HCT116 (cell line): ENCODE data around the gene PPAT.

Experiments
- CEBPB ChIP-seq: IDR thresholded peaks from 2 replicates; pipeline ENCODE4 v1.6.1; 2012; ENCODE audit warnings: low read depth
- EGR1 ChIP-seq: IDR thresholded peaks from 2 replicates; pipeline ENCODE4 v1.6.1; 2012; ENCODE audit warnings: low read depth
- EZH2 ChIP-seq: fragments of 200-600 bp; sonication (generic); IDR thresholded peaks from 2 replicates; pipeline ENCODE4 v1.6.1; 2017; ENCODE audit warnings: antibody characterized with exemption, mixed run types
- MAX ChIP-seq: IDR thresholded peaks from 2 replicates; pipeline ENCODE4 v1.6.1; 2012
- POLR2A ChIP-seq: IDR thresholded peaks from 2 replicates; pipeline ENCODE4 v1.7.0; 2011; ENCODE audit warnings: borderline replicate concordance; ENCODE audit not compliant: insufficient read depth, insufficient read length; ENCODE audit errors: extremely low read depth
- POLR2AphosphoS5 ChIP-seq: IDR thresholded peaks from 2 replicates; pipeline ENCODE4 v1.6.1; 2011; ENCODE audit warnings: mild to moderate bottlenecking, low read depth, low read length, moderate library complexity
- YY1 ChIP-seq: IDR thresholded peaks from 2 replicates; pipeline ENCODE4 v1.6.1; 2011; ENCODE audit warnings: low read length, low read depth, moderate library complexity, mild to moderate bottlenecking; ENCODE audit not compliant: insufficient replicate concordance; ENCODE audit errors: extremely low read depth
- ZFX ChIP-seq: fragments of 450-650 bp; IDR thresholded peaks from 2 replicates; pipeline ENCODE4 v1.6.1; 2017
- ZNF274 ChIP-seq: fragments of 200-500 bp; sonication (Bioruptor generic); IDR thresholded peaks from 2 replicates; pipeline ENCODE4 v1.6.1; 2014; ENCODE audit warnings: mild to moderate bottlenecking, low read depth, low read length, inconsistent platforms
- TF ChIP-seq, protein P1 (sequence below), 3 experiments: fragments of 200-600 bp in 1 of 3; sonication (generic) in 1 of 3; IDR thresholded peaks in 2 of 3; conservative IDR thresholded peaks in 1 of 3; 2 replicates each; pipeline ENCODE4 v1.5.1; 2012 to 2017; ENCODE audit warnings: low read depth in 2 of 3, low read length in 2 of 3, antibody characterized with exemption in 1 of 3, borderline replicate concordance in 1 of 3, control low read depth in 1 of 3, mild to moderate bottlenecking in 1 of 3, mixed read lengths in 1 of 3, mixed run types in 1 of 3, moderate library complexity in 1 of 3; ENCODE audit not compliant: insufficient read depth in 1 of 3

DNA sequence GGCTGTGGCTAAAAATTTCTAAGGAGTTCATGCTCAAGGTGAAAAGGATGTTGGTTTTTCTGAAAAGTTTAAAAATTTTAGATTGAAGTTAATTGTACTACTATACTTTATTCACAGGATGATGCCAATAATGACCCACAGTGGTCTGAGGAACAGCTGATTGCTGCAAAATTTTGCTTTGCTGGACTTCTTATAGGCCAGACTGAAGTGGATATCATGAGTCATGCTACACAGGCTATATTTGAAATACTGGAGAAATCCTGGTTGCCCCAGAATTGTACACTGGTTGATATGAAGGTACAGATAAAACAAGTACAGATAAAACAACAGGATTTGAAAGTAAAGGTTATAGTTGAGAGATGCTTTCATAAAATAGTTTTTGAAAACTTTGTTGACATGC lies 12.9 kb upstream of the PPAT start:
- TF ChIP-seq, protein P1, sequence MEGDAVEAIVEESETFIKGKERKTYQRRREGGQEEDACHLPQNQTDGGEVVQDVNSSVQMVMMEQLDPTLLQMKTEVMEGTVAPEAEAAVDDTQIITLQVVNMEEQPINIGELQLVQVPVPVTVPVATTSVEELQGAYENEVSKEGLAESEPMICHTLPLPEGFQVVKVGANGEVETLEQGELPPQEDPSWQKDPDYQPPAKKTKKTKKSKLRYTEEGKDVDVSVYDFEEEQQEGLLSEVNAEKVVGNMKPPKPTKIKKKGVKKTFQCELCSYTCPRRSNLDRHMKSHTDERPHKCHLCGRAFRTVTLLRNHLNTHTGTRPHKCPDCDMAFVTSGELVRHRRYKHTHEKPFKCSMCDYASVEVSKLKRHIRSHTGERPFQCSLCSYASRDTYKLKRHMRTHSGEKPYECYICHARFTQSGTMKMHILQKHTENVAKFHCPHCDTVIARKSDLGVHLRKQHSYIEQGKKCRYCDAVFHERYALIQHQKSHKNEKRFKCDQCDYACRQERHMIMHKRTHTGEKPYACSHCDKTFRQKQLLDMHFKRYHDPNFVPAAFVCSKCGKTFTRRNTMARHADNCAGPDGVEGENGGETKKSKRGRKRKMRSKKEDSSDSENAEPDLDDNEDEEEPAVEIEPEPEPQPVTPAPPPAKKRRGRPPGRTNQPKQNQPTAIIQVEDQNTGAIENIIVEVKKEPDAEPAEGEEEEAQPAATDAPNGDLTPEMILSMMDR (IDR thresholded peaks at IDR 0.05 in 2 of 3, conservative IDR thresholded peaks at IDR 0.05 in 1 of 3; ENCODE audit: borderline replicate concordance in 1 of 3, insufficient read depth in 1 of 3, low read depth in 2 of 3, low read length in 2 of 3) = no peak
- TF ChIP-seq POLR2A (no peak), YY1 (no peak), EZH2 (no peak), ZFX (no peak), MAX (no peak), POLR2AphosphoS5 (no peak), CEBPB (no peak), EGR1 (no peak), ZNF274 (no peak)
